OCI-LY3 (cell line): Measurements from ENCODE around the gene SKIDA1.

ENCODE experiments used
- EZH2phosphoT487 ChIP-seq: fragments of 200-600 bp; shearing (Covaris generic); IDR thresholded peaks from 2 replicates; pipeline ENCODE4 v1.6.1; 2018; ENCODE audit warnings: antibody characterized with exemption, mixed run types, low read depth
- TF ChIP-seq, protein P1 (sequence below): fragments of 200-600, 300-600 bp; sonication (generic); IDR thresholded peaks from 2 replicates; pipeline ENCODE4 v1.5.1; 2014; ENCODE audit warnings: antibody characterized with exemption, low read length, low read depth

DNA sequence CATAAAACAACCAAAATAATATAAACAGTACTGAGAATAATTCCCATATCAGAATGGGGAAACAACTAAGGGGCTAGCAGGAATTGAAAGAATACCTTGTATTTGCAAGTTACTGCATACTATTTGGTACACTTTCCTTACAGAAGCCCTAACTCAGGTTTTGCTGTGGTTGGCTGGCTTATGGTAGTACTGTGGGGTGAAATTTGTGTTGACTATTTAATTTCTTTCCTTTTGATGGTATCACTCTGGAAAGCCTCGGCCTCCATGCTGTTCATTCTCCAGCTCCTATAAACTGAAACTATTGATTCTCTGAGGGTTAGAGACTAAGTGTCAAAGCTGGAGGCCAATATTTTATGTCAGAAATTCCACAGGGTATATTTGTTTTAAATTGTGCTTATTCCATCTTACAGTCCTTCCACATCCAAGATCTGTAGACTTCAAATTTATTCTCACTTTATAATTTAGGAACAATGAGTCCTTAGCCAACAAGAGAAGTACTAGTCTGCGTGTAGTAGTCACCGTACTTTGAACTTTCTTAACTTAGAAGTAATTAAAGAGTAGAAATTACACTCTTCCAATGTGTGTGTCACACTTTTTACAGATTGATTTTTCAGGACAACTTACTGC is 13.4 kb downstream of the SKIDA1 start:
- no peak for TF ChIP-seq EZH2phosphoT487
- TF ChIP-seq, protein P1, sequence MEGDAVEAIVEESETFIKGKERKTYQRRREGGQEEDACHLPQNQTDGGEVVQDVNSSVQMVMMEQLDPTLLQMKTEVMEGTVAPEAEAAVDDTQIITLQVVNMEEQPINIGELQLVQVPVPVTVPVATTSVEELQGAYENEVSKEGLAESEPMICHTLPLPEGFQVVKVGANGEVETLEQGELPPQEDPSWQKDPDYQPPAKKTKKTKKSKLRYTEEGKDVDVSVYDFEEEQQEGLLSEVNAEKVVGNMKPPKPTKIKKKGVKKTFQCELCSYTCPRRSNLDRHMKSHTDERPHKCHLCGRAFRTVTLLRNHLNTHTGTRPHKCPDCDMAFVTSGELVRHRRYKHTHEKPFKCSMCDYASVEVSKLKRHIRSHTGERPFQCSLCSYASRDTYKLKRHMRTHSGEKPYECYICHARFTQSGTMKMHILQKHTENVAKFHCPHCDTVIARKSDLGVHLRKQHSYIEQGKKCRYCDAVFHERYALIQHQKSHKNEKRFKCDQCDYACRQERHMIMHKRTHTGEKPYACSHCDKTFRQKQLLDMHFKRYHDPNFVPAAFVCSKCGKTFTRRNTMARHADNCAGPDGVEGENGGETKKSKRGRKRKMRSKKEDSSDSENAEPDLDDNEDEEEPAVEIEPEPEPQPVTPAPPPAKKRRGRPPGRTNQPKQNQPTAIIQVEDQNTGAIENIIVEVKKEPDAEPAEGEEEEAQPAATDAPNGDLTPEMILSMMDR: no peak
